PC-9 (cell line): ENCODE results near the gene PRM2. TPM values are rescaled to one million over a fixed set of nuclear protein-coding genes. Genes with fewer than 3 reads are reported as not detected.

Experiments used
- BruUV-seq: library from RNA; stranded (reverse); fragments of 400-500 nt; replicated peaks from 2 replicates; lab custom pipeline; 2021; lab: Mats Ljungman, UMichigan
- CTCF ChIA-PET: fragments of 300-600 bp; sonication (Branson Sonifier 250); formaldehyde crosslinking; loops from one replicate; lab custom pipeline; 2022; ENCODE audit warnings: antibody characterized with exemption; lab: Charles Lee
- POLR2A ChIA-PET: fragments of 300-600 bp; sonication (Branson Sonifier 250); formaldehyde crosslinking; loops from one replicate; lab custom pipeline; 2022; ENCODE audit warnings: antibody characterized with exemption; ENCODE audit not compliant: unreplicated experiment; lab: Charles Lee
- DNase-seq, 2 experiments: peaks; one replicate each; pipeline versions ENCODE4 v3.0.0 to v3.0.0-alpha.2; 2015 to 2022; ENCODE audit warnings: mixed read lengths in 1 of 2
- H2AFZ ChIP-seq: fragments of 200-600 bp; sonication (generic); 2 replicates; pipeline ENCODE4 v1.8.1; 2017; ENCODE audit warnings: antibody characterized with exemption
- H3F3A ChIP-seq: fragments of 200-600 bp; sonication (generic); 2 replicates; pipeline ENCODE4 v1.8.1; 2017; ENCODE audit warnings: antibody characterized with exemption, mild to moderate bottlenecking, low read depth; ENCODE audit not compliant: insufficient read depth
- H3K27ac ChIP-seq: fragments of 200-600 bp; sonication (generic); 2 replicates; pipeline ENCODE4 v1.6.1; 2016; ENCODE audit warnings: mixed run types
- H3K27me3 ChIP-seq: fragments of 200-600 bp; sonication (generic); 2 replicates; pipeline ENCODE4 v1.6.1; 2016; ENCODE audit warnings: low read depth, mixed run types; ENCODE audit not compliant: insufficient read depth
- H3K36me3 ChIP-seq: fragments of 200-600 bp; sonication (generic); 2 replicates; pipeline ENCODE4 v1.6.1; 2016; ENCODE audit warnings: low read depth, mixed run types
- H3K4me1 ChIP-seq: fragments of 200-600 bp; sonication (generic); replicated peaks from 2 replicates; pipeline ENCODE4 v1.6.1; 2016; ENCODE audit warnings: mixed run types; ENCODE audit not compliant: insufficient read depth
- H3K4me2 ChIP-seq: fragments of 200-600 bp; sonication (generic); 2 replicates; pipeline ENCODE4 v1.6.1; 2017; ENCODE audit warnings: mixed run types
- H3K4me3 ChIP-seq: fragments of 200-600 bp; sonication (generic); 2 replicates; pipeline ENCODE4 v1.6.1; 2016; ENCODE audit warnings: mixed run types
- H3K79me2 ChIP-seq: fragments of 200-600 bp; sonication (generic); 2 replicates; pipeline ENCODE4 v1.6.1; 2017; ENCODE audit warnings: low read depth, mixed run types
- H3K9me2 ChIP-seq: fragments of 200-600 bp; sonication (generic); 2 replicates; pipeline ENCODE4 v1.8.1; 2017; ENCODE audit warnings: mild to moderate bottlenecking; ENCODE audit not compliant: insufficient read depth
- H3K9me3 ChIP-seq: fragments of 200-600 bp; sonication (generic); 2 replicates; pipeline ENCODE4 v1.8.1; 2016; ENCODE audit warnings: low read depth; ENCODE audit not compliant: insufficient read depth
- H4K20me1 ChIP-seq: fragments of 200-600 bp; sonication (generic); 2 replicates; pipeline ENCODE4 v1.8.1; 2017; ENCODE audit not compliant: insufficient read depth
- EZH2 ChIP-seq: fragments of 200-600 bp; sonication (generic); IDR thresholded peaks from 2 replicates; pipeline ENCODE4 v1.8.0; 2017; ENCODE audit warnings: antibody characterized with exemption, low read depth
- intact Hi-C: fragments of 100-400 bp; cut with micrococcal nuclease; formaldehyde crosslinking; loops from one replicate; pipeline ENCODE4 v1.10.0; 2022; ENCODE audit not compliant: unreplicated experiment
- total RNA-seq: library from RNA; stranded (reverse); gene quantifications from 2 replicates; pipeline ENCODE4 v1.2.3, GENCODE V29; 2021
- TF ChIP-seq, protein P1 (sequence below): fragments of 200-600 bp; sonication (generic); conservative IDR thresholded peaks from 2 replicates; pipeline ENCODE4 v1.6.1; 2017; ENCODE audit warnings: mixed run types, antibody characterized with exemption, mild to moderate bottlenecking, moderate library complexity

Gene PRM2
- total RNA-seq, 1 experiment from 2014 or later, result not detected

DNA sequence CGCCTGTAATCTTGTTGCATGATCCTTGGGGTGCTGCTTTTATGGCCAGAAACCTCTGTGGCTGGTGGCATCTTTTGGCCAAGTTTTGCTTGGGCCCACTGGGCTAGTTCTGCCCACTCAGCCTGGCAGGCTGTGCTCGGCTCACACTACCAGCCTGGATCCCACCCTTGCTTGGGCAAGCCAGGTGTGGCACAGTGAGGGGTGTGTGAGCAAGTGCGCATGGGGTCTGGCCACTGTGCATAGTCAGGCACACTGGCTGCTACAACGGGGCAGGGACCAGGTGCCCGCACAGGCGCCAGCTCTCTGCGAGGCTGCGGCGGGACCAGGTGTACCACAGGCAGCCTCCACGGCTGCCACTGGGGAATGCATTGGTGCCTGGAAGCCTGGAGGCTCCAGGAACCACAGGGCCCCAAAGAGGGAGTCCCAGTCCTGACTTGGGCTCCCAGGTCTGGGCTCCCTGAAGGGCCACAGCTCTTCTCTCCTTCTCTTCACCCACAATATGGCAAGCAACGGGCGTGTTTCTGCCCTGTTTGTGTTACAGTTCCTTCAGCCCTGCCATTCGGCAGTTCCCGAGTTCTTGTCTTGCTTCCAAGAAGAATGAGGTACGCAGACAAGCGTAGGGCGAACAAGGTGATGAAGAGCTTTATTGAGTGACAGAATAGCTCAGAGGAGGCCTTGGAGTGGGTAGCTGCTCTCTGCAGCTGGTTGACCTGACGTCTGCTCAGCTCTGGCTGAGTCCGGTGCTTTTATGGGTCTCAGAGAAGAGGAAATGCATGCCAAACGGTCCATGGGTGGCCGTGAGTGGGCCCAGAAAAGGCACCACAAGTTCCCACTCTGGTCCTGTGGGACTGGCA is 31.6 kb upstream of the PRM2 start:
- no peaks in the 10 kb centered on the region for H4K20me1 ChIP-seq
- intact Hi-C loops, result no loop called here
- BruUV-seq, result no TSS peak
- no peak for DNase-seq
- no peaks in the 10 kb centered on the region for H3K36me3 ChIP-seq
- no peaks in the 10 kb centered on the region for H3K79me2 ChIP-seq
- peaks cover 12% of the 10 kb centered on the region for H3F3A ChIP-seq
- CTCF ChIA-PET, result no interaction called here
- H3K27ac ChIP-seq, result no peak overlapping the region
- no peak overlapping the region for H3K4me2 ChIP-seq
- no peaks in the 10 kb centered on the region for H3K9me3 ChIP-seq
- TF ChIP-seq EZH2, result no peak
- TF ChIP-seq, protein P1, sequence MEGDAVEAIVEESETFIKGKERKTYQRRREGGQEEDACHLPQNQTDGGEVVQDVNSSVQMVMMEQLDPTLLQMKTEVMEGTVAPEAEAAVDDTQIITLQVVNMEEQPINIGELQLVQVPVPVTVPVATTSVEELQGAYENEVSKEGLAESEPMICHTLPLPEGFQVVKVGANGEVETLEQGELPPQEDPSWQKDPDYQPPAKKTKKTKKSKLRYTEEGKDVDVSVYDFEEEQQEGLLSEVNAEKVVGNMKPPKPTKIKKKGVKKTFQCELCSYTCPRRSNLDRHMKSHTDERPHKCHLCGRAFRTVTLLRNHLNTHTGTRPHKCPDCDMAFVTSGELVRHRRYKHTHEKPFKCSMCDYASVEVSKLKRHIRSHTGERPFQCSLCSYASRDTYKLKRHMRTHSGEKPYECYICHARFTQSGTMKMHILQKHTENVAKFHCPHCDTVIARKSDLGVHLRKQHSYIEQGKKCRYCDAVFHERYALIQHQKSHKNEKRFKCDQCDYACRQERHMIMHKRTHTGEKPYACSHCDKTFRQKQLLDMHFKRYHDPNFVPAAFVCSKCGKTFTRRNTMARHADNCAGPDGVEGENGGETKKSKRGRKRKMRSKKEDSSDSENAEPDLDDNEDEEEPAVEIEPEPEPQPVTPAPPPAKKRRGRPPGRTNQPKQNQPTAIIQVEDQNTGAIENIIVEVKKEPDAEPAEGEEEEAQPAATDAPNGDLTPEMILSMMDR, result no peak
- H3K4me3 ChIP-seq, result no peak overlapping the region
- no peaks in the 10 kb centered on the region for H3K9me2 ChIP-seq
- H2AFZ ChIP-seq, result no peak overlapping the region
- H3K4me1 ChIP-seq, result peaks cover 22% of the 10 kb centered on the region
- H3K27me3 ChIP-seq, result no peaks in the 10 kb centered on the region
- POLR2A ChIA-PET, result no interaction called here

DNA sequence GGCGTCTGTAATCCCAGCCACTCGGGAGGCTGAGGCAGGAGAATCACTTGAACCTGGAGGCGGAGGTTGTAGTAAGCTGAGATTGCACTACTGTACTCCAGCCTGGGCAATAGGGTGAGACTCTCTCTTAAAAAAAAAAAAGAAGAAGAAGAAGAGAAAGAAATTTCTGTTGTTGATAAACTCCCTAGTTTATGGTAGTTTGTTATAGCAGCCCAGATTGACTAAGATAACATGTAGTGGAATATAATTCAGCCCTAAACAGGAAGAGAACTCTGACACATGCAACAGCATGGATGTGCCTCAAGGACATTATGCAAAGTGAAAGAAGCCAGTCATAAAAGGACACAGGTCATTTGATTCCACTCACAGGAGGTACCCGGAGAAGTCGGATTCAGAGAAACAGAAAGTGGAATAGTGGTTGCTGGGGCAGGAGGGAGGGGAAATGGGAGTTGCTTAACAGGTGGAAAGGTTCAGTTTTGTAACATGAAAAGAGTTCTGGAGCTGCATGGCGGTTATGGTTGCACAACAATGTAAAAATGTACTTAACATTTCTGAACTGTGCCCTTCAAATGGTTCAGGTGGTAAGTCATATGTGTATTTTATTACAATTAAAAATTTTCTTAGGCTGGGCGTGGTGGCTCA is 30.8 kb upstream of the PRM2 start:
- no peak for DNase-seq
- Histone ChIP-seq H3K9me3 (no peaks in the 10 kb centered on the region), H3K4me1 (peaks cover 22% of the 10 kb centered on the region), H2AFZ (no peak overlapping the region), H3K79me2 (no peaks in the 10 kb centered on the region), H3K27ac (no peak overlapping the region), H3K9me2 (no peaks in the 10 kb centered on the region), H3F3A (peaks cover 9% of the 10 kb centered on the region), H3K4me2 (no peak overlapping the region), H3K4me3 (no peak overlapping the region), H4K20me1 (no peaks in the 10 kb centered on the region), H3K27me3 (no peaks in the 10 kb centered on the region), H3K36me3 (no peaks in the 10 kb centered on the region)
- CTCF ChIA-PET, result no interaction called here
- TF ChIP-seq, protein P1, result no peak
- no peak for TF ChIP-seq EZH2
- intact Hi-C loops, result no loop called here
- no TSS peak for BruUV-seq
- POLR2A ChIA-PET, result no interaction called here

DNA sequence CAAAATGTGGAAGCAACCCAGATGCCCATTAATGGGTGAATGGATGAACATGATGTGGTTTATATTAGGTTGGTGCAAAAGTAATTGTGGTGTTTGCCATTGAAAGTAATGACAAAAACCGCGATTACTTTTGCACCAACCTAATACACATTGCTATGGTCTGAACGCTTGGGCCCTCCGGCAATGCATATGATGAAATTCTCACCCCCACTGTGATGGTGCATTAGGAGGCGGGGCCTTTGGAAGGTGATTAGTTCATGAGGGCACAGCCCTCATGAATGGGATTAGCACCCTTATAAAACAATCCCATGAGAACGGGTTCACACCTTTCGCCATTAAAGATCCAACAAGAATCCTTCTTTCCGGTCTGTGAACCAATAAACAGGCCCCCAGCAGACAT is 30.1 kb upstream of the PRM2 start:
- Histone ChIP-seq H3K9me2 (no peaks in the 10 kb centered on the region), H3K27me3 (no peaks in the 10 kb centered on the region), H3K4me3 (no peak overlapping the region), H3K4me2 (no peak overlapping the region), H2AFZ (no peak overlapping the region), H3K27ac (no peak overlapping the region), H3K9me3 (no peaks in the 10 kb centered on the region), H3K79me2 (no peaks in the 10 kb centered on the region), H3K36me3 (no peaks in the 10 kb centered on the region), H4K20me1 (no peaks in the 10 kb centered on the region), H3K4me1 (peaks cover 19% of the 10 kb centered on the region), H3F3A (0 out of 2 replicates have a peak, but pooled peaks cover 5% of the 10 kb centered on the region)
- TF ChIP-seq, protein P1, result no peak
- no peak for TF ChIP-seq EZH2
- no TSS peak for BruUV-seq
- no peak for DNase-seq
- ChIA-PET CTCF (no interaction called here), POLR2A (no interaction called here)
- intact Hi-C loops, result no loop called here
